HG02678 (cell line): ENCODE data around the gene MLH3.
"Not testable (repeated sequence)": the region's sequence is repeated elsewhere in the genome, so short reads cannot be mapped to it uniquely, and the experiment has no call there.

Experiments
- ATAC-seq: cut with Tn5 transposase; IDR thresholded peaks from one replicate; pipeline ENCODE4 v1.9.1; 2021; ENCODE audit warnings: mild to moderate bottlenecking, moderate library complexity; ENCODE audit not compliant: unreplicated experiment

The MLH3 gene

DNA sequence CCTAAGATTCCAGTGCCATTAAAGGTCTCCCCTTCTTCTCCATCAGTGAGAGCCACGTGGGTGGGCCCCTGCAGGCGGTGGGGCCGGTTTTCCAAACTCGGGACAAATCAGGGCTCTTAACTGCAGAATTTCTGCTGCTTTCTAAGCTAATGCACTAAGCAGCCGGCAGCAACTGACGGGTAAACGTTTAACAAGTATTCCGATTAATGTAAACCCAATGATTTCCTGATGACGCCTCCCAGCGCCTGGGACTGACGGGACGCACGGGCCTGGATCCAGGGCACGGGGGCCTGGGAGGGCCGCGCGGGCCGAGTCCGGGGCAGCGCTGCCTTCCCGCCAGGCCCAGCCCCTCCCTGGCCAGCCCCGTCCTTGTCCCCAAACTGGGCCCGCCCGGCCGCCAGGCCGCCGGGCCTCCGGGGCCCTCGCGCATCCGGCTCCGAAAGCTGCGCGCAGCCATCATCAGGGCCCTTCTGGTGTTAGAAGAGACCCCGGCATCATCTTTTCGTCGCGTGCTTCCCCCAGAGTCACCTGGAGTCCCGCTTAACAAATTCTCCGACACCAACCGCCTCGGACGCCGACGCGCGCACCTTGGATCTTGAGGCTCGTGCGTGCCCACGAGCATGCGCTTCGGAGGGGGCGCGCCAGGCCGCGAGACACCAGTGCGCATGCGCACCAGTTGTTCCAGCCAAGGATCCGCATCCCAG is at the start of gene MLH3:
Gene MLH3, minus strand, starts transcription at position 616 of the 704 bp plus-strand sequence. CDS start 1,812 bp downstream, outside the sequence.
- peak; percentile 71 for ATAC-seq

DNA sequence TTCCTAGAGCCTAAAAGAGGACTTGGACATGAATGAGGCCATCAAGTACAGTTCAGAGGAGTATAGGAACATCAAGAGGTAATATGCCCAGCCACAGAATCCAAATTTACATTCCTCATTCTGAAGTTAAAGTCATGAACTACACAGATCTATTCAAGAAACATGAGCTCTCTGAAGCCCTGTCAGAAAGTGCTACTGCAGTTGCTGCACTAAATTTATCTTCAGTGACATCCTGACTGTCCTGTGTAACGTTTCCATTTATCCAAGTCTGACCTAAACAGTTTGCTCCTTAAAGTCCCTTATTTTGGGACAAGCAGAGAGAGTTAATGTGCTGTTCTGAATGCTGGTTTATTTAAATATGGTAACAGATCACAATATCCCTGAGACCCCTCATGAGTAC is 47.4 kb upstream of the MLH3 start:
- no peak for ATAC-seq

DNA sequence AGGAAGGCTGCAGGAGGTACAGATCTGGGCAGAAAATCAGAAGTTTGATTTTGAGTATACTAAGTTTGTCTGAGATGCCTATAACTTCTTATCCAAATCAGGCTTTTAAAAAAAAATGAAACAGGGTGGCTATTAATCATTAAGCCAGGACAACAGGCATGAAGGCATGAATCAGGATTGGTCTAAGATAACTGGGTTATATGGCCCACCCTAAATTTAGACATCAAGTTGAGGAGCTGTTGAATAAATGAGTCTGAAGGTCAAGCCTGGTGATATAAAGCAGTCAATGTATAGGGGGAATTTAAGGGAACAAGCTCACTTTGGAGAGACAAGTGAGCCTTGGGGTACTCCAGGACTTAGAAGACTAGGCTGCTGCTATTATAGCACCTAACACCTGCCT is 46.9 kb upstream of the MLH3 start:
- ATAC-seq, result no peak

DNA sequence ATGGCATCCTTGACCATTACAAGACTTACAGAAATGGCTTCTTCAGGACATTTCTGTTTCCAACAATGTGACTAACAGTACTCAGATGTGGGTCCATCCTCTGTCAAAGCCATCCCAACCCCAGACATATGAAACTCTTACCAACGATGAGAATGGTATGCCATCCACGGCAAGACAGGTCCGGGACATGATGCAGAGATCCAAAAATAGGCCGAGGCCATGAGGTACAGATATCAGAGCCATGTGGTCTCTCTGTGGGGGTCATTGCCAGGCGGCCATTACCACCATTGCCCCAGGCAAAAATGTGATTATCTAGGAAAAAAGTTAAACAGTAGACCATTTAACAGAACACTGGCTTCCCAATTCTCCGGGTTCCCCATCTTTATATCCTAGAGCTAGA is 45.7 kb upstream of the MLH3 start:
- no peak for ATAC-seq

DNA sequence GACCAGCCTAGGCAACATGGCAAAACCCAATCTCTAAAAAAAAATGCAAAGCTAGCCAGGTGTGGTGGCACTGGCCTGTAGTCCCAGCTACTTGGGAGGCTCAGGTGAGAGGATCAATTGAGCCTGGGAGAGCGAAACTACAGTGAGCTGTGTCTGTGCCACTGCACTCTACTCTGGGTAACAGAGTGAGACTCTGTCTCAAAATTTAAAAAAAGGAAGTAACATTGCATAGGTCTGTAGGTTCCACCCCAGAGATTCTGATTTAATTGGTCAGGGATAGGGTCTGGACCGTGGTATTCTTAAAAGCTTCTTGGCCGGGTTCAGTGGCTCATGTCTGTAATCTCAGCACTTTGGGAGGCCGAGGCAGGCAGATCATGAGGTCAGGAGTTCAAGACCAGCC is 44.4 kb upstream of the MLH3 start:
- ATAC-seq, result no peak

DNA sequence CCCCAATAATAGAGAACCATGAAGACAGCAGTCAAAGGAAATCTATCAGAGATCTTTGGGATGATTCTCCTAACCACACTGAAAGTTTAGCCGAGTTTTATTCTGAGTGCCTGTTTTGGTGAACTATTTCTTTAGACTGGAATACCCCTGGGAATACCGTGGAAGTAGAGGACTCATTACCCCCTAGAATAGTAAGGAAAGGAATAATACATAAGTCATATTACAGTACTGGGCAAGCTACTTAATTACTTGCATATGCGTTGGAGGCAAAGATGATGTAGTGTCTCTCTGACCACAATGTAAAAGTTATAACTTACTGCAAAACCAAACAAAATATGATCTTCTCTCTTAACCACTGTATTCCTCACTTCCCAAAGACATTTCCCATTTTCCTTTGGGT is 43.6 kb upstream of the MLH3 start:
- no peak for ATAC-seq

DNA sequence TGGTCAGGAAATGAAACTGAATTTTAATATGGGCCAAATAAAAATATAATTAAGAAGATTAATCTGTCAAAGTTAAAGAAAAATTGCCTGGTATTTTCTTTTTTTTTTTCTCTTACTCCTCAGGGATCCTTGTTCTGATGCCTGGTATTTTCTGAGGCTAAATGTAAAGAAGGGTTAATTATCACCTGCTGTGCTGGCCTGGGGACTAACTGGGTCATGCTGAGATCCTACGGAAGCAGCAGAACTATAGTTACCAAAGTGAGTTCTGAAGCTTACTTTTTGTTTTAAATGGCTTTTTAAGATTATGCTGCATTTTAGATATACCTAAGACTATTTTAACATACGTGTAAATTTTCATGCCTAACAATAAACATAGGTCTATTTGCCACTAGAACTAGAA is 41.4 kb upstream of the MLH3 start:
- no peak for ATAC-seq

DNA sequence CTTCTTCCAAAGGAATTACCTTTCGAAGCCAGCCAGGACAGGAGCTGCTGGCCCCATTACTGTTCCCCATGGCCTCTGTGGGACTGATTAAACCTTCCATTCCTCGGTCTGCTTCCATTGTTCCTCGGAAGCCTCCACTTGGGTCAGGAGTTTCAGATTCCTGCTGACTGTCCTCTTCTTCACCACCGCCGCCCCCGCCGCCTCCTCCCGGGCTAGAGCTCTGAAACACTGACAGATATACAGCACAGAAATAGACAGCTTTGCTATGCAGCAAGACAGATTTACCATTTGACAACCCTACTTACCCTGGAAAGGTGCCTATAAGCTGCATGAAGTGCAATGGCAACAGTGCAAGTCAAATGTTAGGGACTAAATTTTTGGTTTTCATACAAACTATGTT is 40.0 kb upstream of the MLH3 start:
- no peak for ATAC-seq

DNA sequence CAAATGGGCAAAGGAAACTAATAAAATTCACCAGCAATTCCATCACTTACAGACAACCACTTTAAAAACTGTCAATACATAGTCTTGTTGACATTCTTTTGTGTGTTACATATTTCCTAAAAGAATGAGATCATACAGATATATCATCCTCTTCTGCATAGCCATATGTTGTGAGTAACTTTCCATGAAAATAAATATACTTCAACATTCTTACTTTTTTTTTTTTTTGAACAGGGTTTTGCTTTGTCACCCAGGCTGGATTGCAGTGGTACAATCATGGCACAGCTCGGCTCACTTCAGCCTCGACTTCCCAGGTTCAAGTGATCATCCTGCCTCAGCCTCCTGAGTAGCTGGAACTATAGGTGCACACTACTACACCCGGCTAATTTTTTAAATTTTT is 39.1 kb upstream of the MLH3 start:
- ATAC-seq, result no peak

DNA sequence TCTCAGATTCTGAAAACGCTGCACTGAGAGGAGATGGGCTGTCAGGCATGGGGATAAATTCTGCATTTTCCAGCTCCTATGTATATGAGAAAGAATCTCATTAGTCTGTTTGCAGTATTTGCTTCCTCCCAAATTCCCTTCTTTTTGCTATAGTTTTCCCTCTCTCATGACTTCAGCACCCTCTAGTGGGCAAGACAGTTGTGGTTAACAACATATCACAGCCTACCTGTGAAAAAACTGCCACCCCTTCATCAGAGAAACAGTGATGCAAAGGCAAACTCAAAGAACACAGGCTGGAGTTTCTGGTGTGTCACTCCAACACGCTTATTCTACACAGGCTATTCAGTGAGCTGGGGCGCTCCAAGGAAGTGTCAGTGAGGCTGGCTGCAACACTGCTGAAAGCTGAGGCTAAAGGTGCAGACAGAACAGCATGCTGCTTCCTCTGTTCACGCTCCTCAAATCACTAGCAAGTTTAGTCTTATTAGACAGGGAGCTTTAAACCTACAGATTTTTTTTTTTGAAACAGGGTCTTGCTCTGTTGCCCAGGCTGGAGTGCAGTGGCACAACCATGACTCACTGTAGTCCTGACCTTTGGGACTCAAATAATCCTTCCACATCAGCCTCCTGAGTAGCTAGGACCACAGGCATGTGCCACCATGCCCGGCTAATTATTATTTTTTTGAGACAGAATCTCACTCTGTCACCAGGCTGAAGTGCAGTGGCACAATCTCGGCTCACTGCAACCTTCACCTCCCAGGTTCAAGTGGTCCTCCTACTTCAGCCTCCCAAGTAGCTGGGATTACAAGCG is 37.5 kb upstream of the MLH3 start:
- ATAC-seq, result no peak

DNA sequence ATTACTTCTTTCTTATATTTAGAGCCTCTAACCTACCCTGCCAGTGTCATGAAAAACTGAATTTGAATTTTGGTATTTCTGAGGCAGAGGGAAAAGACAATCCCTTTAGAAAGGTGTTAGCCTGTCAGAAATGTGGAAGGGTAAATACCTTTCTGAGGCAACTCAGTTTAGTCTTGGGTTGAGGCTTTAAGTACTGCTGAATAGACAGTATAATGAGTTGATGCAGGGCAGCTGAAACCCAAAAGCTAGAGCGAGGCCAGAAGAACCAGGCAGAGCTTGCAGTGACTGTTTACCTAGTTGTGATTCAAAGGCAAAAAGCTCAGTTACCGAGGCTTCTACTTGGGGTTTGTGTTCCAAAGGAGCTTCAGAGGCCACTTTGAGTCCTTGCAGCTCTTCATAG is 36.9 kb upstream of the MLH3 start:
- ATAC-seq, result no peak

DNA sequence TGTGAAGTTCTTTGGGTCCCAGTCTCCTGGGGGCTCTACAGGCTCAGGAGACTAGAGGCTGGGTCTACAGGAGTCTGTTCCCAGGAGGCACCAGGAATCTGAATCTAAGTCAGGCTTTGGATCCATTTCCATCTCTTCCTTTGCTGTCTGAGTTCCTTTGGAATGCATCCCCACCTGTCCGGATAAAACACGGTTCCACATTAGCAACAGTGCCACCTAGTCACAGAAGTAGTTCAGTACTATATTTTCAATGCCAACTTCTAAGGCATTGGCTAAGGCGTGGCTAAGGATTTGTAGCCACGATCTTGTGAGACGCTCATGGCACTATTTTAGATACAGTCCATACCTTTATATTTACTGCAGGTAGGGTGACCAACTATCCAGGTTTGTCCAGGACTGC is 33.2 kb upstream of the MLH3 start:
- ATAC-seq, result no peak

DNA sequence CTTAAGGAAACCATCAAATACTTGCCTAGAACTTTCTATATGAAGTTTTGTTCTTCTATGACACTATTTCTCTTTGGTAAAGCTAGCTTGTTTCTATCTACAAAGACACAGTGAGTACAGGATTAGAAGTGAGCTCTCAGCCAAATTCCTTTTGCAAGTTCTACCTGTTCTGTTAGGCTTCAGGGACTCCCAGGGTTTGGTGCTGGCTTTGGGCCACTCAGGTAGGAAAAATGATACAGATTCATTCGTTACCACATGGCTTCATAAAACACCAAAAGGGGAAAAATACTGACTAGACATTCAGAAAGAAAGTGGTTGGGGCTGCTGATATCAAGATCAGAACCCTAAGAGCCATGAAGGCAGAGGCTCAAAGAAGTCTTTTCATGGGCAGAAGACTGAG is 32.0 kb upstream of the MLH3 start:
- ATAC-seq, result no peak

DNA sequence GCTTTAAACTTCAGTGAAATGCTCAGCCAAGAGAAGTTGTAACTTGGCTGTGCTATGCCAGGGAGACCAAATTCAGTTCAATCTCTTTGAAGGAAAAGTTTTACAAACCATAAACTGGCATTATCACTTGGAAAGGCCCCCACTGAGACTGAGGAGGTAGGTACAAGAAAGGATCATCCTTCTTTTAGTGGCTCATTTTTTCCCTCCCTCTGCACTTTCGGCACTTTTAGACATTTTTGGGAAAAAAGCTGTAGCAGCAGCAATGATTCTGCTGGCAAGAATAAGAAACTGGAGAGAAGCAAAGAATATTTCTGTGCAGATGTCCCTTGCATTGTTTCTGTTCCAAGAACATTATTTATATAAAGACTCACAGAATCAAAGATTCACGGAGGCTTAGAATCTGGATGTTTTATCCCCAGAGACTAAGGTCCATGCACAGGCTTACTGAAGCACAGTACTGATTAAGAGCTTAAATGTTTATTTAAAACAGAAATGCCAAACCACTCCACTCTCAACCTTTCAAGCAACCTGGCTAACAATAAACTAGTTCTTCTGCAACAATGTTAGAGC is 30.5 kb upstream of the MLH3 start:
- ATAC-seq, result no peak

DNA sequence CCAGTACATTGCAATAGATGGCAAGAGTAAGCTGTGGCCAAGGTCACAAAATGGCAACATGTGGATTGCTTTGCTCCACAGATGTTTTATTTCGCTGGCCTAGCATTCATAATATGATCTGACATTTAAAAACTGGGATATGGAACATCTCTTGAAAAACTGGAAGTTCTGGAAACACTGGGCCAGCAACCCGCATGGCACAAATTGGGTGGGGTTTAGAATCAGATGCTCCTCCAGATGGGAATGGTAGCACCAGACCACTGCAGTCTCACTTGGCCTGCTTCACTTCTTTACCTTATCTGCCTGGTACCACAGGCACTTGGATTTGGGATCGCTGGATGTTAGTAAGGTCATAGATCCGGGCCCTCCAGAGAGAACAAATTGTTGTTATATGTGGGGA is 28.3 kb upstream of the MLH3 start:
- ATAC-seq, result no peak

DNA sequence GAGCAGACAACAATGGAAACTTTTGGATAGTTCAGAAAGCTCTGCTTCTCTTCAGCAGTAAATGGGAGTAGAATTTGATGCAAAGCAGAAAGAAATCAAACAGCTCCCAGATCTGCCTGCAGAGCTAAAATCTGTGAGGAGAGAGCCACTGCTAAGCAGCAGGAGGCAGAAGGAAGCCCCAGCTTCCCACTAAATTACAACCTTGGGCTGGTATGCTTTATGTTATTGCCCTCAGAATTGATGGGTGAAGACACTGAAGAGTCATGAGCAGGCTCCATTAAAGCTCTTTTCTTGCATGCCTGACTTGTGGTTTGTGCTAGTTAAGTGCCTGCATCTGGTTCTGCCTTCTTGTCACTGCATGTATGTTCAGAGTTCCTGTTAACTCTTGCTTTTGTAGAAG is 26.5 kb upstream of the MLH3 start:
- ATAC-seq, result no peak

DNA sequence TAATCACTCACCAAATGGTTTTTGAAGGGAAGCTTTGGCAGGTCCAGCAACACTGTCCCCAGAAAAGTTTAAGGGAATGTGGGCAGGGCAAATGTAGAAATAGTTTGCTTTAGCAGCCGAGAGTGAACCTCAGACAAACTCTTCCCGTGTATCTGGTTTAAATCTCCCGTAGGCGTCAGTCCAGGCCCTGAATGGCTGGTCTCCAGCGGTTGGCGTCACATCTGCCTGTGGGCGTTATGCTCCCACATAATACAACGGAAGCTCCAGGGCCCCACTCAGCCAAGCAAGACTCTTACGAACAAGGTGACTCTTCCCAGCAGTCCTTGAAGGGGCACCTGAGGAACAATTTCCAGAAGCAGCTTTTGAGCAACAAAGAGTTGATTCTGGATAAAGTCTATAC is 19.1 kb upstream of the MLH3 start:
- ATAC-seq, result no peak

DNA sequence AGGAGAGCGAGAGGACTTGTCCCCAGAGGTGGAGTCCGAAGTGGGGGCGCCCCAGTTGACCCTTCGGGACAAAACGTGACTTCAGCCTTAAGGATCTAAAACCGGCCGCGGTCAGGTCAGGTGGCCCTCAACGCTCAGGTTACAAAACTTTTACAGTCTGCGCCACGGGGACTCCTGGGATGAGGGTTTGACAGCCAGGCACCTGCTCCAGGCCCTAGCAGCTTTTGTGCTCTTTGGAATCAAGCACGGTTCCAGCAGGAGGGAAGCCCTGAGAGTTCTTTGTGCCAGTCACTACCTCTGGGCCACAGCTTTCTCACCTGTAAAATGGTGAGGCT is 18.5 kb upstream of the MLH3 start:
- ATAC-seq, result peak; percentile 9

DNA sequence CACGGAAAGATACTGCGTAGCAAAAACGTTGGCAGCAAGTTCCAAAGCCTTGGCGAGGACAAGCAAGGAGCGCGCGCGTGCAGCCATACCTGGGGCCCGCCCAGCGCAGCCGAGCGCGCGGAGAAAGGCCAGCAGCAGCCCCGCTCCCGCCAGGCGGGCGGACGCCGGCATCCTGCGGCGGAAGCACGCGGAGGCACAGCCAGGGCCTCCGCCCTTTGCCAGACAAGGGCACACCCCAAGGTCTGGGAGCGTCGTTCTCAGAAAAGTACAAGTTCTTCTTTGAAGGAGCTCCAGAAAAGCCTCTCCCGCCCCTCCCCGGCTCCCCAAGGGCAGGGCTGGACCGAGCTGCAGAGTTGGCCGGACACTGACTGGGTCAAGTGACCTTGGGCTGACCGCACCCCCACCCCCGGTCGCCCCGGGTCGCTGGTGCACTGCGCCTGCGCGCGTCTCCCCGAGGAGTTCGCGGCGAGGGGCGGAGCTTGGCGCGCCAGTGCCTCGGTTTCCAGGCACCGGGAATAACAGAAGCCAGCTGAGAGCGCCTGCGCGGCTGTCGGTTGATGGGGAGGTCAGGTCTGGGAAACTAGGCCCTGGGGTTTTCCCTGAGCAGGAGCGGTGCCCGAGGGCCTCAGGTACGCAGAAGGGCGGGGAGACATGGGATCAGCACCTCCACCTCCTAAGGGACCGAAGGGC is 18.0 kb upstream of the MLH3 start, which contains the start of gene ZC2HC1C:
Gene ZC2HC1C, plus strand, starts transcription at position 521 of the 690 bp plus-strand sequence. CDS start 933 bp downstream, outside the sequence.
- peak; percentile 69 for ATAC-seq

DNA sequence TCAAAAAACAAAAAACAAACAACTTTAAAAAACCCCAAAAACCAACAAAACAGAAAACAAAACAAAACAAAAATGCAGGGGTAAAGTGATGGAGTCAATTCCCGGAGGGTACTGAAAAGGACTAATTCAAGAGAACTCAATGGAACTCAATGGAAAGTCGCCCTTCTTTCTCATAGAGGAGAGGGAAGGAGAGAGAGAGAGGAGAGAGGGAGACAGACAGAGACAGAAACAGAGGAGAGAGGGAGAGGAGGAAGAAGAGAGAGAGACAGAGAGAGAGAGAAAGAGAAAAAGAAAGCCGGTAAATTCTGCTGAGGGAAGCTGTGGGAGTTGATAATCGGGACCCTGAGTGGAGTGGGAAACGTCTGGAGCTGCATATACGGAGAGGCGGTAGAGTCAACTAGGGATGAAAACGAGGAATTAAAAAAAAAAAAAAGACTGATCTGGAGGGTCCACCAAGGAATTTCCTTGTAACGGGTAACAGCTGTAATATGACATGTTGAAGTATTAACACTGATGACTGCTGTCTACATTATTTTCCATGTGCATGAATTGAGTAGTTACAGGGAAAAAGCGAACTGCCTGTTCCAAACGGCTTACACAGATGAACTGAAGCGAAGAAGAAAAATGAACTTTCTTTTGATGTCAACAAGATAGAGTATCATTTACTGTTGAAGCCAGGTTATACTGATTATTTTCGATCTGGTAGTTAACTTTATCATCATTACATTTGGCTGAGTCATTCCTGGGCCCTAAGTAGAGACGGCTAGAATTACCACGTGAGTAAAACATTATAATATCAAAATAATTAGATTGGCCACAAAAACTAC is 17.2 kb upstream of the MLH3 start:
- ATAC-seq, result no peak

DNA sequence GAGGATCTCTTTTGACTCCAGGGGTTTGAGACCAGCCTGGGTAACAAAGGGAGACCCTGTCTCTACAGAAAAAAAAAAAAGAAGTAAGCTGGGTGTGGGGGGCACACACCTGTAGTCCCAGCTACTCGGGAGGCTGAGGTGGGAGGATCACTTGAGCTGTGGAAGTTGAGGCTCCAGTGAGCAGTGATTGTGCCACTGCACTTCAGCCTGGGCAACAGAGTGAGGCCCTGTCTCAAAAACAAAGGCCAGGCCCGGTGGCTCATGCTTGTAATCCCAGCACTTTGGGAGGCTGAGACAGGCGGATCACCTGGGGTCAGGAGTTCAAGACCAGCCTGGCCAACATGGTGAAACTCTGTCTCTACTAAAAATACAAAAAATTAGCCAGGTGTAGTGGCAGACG is 16.5 kb upstream of the MLH3 start:
- not testable (repeated sequence) for ATAC-seq
